ENCODE data around the gene NDUFV1.
"Not testable (repeated sequence)": the region's sequence is repeated elsewhere in the genome, so short reads cannot be mapped to it uniquely, and the experiment has no call there.

NDUFV1 gene

GRCh38 chr11:67659651-67660165 is 53.0 kb downstream of the NDUFV1 start:
- DNase-seq, result not testable (repeated sequence)

DNA sequence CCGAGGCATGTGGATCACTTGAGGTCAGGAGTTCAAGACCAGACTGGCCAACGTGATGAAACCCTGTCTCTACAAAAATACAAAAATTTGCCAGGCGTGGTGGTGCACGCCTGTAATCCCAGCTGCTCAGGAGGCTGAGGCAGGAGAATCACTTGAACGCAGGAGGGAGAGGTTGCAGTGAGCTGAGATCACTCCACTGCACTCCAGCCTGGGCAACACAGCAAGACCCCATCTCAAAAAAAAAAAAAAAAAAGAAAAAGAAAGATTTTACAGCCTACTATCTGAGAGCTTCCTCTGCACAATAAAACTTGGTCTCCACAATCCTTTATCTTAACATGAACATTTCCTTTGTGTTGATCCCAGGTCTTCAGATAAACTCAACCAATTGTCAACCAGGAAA is 54.0 kb downstream of the NDUFV1 start:
- not testable (repeated sequence) for DNase-seq

Data from NCI-H82 (cell line).